Measurements from ENCODE around the gene ZNF792.

DNA sequence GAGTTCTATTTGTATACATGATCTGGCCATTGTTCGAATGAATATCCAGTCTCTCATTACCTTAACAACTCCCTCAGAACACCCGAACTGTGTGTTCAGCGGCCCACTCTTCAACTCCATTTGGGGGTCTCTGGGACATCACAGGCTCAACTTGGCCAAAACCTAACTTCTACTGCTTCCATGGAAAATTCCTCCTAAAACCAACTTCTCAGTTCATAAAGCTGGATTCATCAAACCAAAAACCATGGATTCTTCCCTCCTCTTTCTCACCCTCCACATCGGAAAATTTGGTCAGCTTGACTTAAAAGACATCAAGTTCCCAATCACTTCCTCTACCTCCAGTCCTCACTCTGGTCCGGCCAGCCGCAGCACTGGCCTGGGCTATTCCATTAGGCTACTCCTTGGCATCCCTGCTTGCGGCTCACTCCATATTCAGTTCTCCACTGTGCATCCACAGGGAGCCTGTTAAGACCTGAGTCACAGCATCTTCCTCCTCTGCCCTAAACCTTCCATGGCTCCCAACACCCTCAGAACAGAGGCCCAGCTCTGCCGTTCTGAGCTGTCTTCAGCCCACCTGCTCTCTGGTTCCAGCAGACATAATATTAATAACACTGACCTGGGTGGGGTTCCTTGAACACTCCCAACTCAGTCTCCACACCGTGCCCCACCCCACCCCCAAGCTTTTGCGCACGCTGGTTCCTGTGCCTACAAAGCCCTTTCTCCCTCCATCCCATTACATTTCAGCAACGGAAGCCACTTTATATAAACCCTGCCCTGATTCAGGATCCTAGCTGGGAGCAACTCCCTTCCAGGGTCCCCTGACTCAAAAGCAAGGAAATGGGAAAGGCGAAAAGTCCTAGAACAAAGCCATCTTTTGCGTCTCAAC, 1.1 kb downstream of the ZNF792 start:
- TF ChIP-seq RAD21 (IDR thresholded peaks at IDR 0.05; ENCODE audit: low read depth) (no peak), YY1 (IDR thresholded peaks at IDR 0.05; ENCODE audit: low read depth) (no peak), CREB1 (IDR thresholded peaks at IDR 0.05; ENCODE audit: low read depth) (no peak)
